GM18502 (cell line): ENCODE results near the gene DIS3L2.
"Not testable (repeated sequence)": the region's sequence is repeated elsewhere in the genome, so short reads cannot be mapped to it uniquely, and the experiment has no call there.

ENCODE experiments used
- ATAC-seq: cut with Tn5 transposase; IDR thresholded peaks from one replicate; pipeline ENCODE4 v1.9.1; 2021; ENCODE audit warnings: mild to moderate bottlenecking; ENCODE audit not compliant: unreplicated experiment, poor library complexity

The DIS3L2 gene

GRCh38 chr2:232103140-232103737, 141.7 kb downstream of the DIS3L2 start:
- no peak for ATAC-seq

- ATAC-seq, result no peak
These were observed 142.6 kb downstream of the DIS3L2 start for GRCh38 chr2:232104076-232104646.

DNA sequence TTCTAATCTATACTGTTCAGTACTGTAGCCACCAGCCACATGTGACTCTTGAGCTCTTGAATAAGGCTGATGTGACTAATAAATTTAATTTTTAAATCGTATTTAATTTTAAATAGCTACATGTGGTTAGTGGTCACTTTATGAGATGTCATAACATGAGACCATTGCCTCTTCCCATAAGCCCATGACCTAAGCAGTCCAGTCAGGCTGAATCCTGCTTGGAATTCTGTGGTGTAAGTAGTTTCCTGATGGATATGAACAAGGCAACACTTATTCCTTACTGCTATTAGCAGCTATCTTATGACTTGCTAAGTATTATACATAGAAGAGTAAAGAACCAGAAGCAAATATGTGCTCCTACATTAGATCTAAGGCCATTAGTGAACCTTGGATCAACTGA, 150.0 kb downstream of the DIS3L2 start:
- no peak for ATAC-seq

GRCh38 chr2:232113821-232114220, 152.3 kb downstream of the DIS3L2 start:
- no peak for ATAC-seq

- ATAC-seq, result not testable (repeated sequence)
These were observed 154.3 kb downstream of the DIS3L2 start for GRCh38 chr2:232115728-232116361.

DNA sequence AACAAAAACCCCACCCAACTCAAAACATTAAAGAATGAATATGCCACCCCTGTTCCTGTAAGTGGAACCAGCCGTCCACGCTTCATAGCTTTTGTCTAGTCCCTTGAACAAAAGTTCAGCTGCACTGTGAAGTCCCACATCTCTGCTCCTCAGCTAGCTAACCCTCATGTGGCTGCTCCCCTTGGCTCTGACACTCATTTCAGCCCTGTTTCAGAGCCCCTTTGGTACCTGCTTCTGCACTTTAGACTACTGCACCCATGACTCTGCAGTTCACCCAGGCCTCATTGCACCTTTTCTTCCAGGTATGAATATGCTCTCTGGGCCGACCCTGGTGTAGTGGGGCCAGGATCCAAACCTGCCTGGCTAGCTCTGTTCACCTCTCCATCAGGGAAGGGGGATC, 155.3 kb downstream of the DIS3L2 start:
- ATAC-seq, result no peak

- no peak for ATAC-seq
These were observed 155.9 kb downstream of the DIS3L2 start for GRCh38 chr2:232117413-232117812.

DNA sequence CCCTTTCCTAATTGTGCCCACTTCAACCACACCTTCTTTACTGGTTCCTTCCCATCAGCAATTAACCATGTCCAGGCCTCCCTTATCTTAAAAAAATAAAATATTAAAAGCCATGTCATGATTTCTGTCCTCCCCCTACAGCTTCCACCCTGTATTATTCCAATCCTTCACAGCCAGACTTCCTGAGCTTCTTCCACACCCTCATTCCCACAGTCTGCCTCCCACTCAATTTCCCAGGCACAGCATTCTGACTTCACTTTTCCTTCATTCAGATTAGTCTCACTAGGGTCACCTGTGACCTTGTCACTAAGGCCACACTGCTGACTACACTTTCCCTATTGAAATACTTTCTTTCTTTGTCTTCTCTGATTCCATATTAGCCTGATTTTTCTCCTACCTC, 159.4 kb downstream of the DIS3L2 start:
- ATAC-seq, result no peak

GRCh38 chr2:232124309-232124708, 162.8 kb downstream of the DIS3L2 start:
- no peak for ATAC-seq

GRCh38 chr2:232126301-232127099, 165.0 kb downstream of the DIS3L2 start:
- ATAC-seq, result no peak

GRCh38 chr2:232129483-232129882, 168.0 kb downstream of the DIS3L2 start:
- no peak for ATAC-seq

DNA sequence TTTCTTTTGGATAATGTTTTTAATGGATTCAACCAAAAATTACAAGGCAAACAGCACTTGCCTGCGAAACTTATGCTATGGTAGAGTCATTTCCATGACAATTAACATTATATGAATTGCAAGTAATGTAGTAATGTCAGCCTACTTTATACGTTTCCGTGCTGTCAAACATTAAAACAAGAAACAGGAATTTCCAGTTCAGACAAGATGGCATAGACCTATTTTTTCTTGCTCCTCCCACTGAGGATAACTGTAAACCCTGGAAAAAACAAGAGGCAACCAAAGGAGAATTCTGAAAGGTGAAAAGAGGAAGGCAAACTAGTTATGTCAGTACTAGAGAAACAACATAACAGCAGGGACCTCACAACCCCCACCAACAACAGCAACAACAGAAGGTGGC, 170.7 kb downstream of the DIS3L2 start:
- no peak for ATAC-seq

DNA sequence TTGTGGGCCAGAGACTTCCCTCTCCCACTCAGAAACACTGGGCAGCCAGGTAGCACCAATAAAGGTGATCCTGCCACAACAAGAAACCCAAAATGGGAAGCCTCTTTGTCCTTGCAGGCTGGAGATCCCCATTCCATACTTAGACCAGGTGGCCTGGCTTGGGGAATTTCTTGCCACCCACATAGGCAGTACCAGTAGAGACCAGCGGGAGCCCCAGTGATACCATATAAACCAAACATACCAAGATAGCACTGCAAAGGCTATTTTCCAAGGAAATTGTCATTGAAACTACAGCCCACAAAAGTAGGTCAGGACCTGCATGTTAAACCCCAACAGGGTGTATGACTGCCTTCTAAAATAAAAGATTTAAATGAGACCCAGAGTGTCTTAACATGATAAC, 171.6 kb downstream of the DIS3L2 start:
- no peak for ATAC-seq

GRCh38 chr2:232134939-232135338, 173.4 kb downstream of the DIS3L2 start:
- ATAC-seq, result no peak

GRCh38 chr2:232137356-232138147, 176.0 kb downstream of the DIS3L2 start:
- ATAC-seq, result no peak

DNA sequence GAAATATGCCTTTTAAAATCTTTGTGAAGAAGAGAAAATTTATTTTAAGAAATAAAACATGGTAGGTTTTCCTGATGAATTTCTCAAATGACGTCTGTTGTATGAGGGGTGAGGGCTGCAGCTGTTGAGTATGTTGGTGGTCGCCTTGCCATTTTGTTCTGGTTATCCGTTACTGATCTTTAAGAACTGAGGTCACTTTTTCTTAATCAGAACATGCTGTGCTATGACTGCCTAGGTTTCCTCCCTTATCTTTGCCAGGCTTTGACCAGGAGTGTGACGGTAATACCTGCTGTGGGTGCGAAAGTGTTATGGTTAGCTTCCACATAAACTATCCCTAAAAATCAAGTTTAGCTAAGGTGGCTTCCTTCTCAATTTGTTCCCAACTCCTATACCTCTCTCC, 176.9 kb downstream of the DIS3L2 start:
- no peak for ATAC-seq

- ATAC-seq, result no peak
These were observed 177.7 kb downstream of the DIS3L2 start for GRCh38 chr2:232139171-232139594.

- ATAC-seq, result no peak
These were observed 178.5 kb downstream of the DIS3L2 start for GRCh38 chr2:232139786-232140562.

GRCh38 chr2:232141591-232141990, 180.1 kb downstream of the DIS3L2 start:
- ATAC-seq, result no peak

- ATAC-seq, result no peak
These were observed 180.5 kb downstream of the DIS3L2 start for GRCh38 chr2:232142049-232142448.
